ENCODE measurements around the gene S1PR1. TPM values are rescaled to one million over a fixed set of nuclear protein-coding genes. Genes with fewer than 3 reads are reported as not detected.
A peak's percentile ranks its signal among the peaks of the same experiment; 100 is the strongest.

Gene S1PR1
- polyA plus RNA-seq, 1 donor: 14.0 TPM

GRCh38 chr1:101280942-101281654 is 44.3 kb downstream of the S1PR1 start:
- DNase-seq: no peak

GRCh38 chr1:101281751-101282150 is 44.9 kb downstream of the S1PR1 start:
- no peak for DNase-seq

GRCh38 chr1:101282314-101283038 is 45.7 kb downstream of the S1PR1 start:
- DNase-seq: no peak

- no peak for DNase-seq
These were observed 46.6 kb downstream of the S1PR1 start for GRCh38 chr1:101283443-101283842.

- DNase-seq: no peak
These were observed 47.2 kb downstream of the S1PR1 start for GRCh38 chr1:101284021-101284420.

GRCh38 chr1:101284622-101285218 is 47.9 kb downstream of the S1PR1 start:
- no peak for DNase-seq

- no peak for DNase-seq
These were observed 49.2 kb downstream of the S1PR1 start for GRCh38 chr1:101285922-101286570.

GRCh38 chr1:101288491-101288944 is 51.7 kb downstream of the S1PR1 start:
- DNase-seq: peak; percentile 62

- DNase-seq: no peak
These were observed 53.5 kb downstream of the S1PR1 start for GRCh38 chr1:101290119-101290921.

Other genes starting within 250 kb of the S1PR1 start
- 50.9 TPM for gene DPH5, start 211.2 kb upstream of the S1PR1 start, polyA plus RNA-seq (ENCODE audit: insufficient read length)

All from hindlimb muscle (tissue), 1 donor.